HEK293 (cell line): ENCODE measurements around the gene PRICKLE1.

Experiments
- FEZF1 ChIP-seq: fragments of 450-650 bp; formaldehyde crosslinking; IDR thresholded peaks from 2 replicates; pipeline ENCODE4 v1.5.1; 2016; ENCODE audit warnings: missing biosample characterization, missing genetic modification characterization
- KLF9 ChIP-seq: fragments of 450-650 bp; formaldehyde crosslinking; IDR thresholded peaks from 2 replicates; pipeline ENCODE4 v1.5.1; 2016; ENCODE audit warnings: missing biosample characterization, missing genetic modification characterization, low read depth
- REPIN1 ChIP-seq: fragments of 450-650 bp; formaldehyde crosslinking; IDR thresholded peaks from 2 replicates; pipeline ENCODE4 v1.5.1; 2017; ENCODE audit warnings: missing biosample characterization, missing genetic modification characterization, low read depth
- REST ChIP-seq: fragments of 450-650 bp; formaldehyde crosslinking; IDR thresholded peaks from 2 replicates; pipeline ENCODE4 v1.5.1; 2016; ENCODE audit warnings: missing biosample characterization, missing genetic modification characterization
- YY1 ChIP-seq: fragments of 450-650 bp; formaldehyde crosslinking; IDR thresholded peaks from 2 replicates; pipeline ENCODE4 v1.5.1; 2018; ENCODE audit warnings: missing biosample characterization, missing genetic modification characterization
- ZFP37 ChIP-seq: fragments of 450-650 bp; formaldehyde crosslinking; IDR thresholded peaks from 2 replicates; pipeline ENCODE4 v1.5.1; 2016; ENCODE audit warnings: missing biosample characterization, missing genetic modification characterization
- ZFP41 ChIP-seq: fragments of 450-650 bp; formaldehyde crosslinking; IDR thresholded peaks from 2 replicates; pipeline ENCODE4 v1.5.1; 2016; ENCODE audit warnings: missing biosample characterization, missing genetic modification characterization, borderline replicate concordance
- ZNF707 ChIP-seq: fragments of 450-650 bp; formaldehyde crosslinking; IDR thresholded peaks from 2 replicates; pipeline ENCODE4 v1.5.1; 2016; ENCODE audit warnings: missing biosample characterization, missing genetic modification characterization
- ZNF747 ChIP-seq: fragments of 450-650 bp; formaldehyde crosslinking; IDR thresholded peaks from 2 replicates; pipeline ENCODE4 v1.5.1; 2016; ENCODE audit warnings: missing biosample characterization, missing genetic modification characterization

GRCh38 chr12:42510823-42511222 is 78.7 kb downstream of the PRICKLE1 start:
- no peak for TF ChIP-seq KLF9
- no peak for TF ChIP-seq ZNF707 (tag by site-specific recombination)
- no peak for TF ChIP-seq ZFP41
- TF ChIP-seq ZNF747: no peak
- TF ChIP-seq ZFP37: no peak
- TF ChIP-seq FEZF1 (tag by site-specific recombination): no peak
- no peak for TF ChIP-seq REPIN1 (tag by site-specific recombination)
- no peak for TF ChIP-seq REST (tag by site-specific recombination)
- no peak for TF ChIP-seq YY1
